ACC112 (cell line): ENCODE results near the gene EPHA1.

Source experiments
- H2AFZ ChIP-seq: fragments of 200-600 bp; sonication (generic); one replicate; pipeline ENCODE4 v1.6.0; 2017; ENCODE audit warnings: antibody characterized with exemption, low read length; ENCODE audit not compliant: unreplicated experiment
- H3K27ac ChIP-seq: fragments of 200-600 bp; sonication (generic); 2 replicates; pipeline ENCODE4 v1.5.1; 2014; ENCODE audit warnings: low read depth, mild to moderate bottlenecking, antibody characterized with exemption, low read length, moderate library complexity
- H3K27me3 ChIP-seq: fragments of 200-600 bp; sonication (generic); 2 replicates; pipeline ENCODE4 v1.6.1; 2014; ENCODE audit warnings: mild to moderate bottlenecking, antibody characterized with exemption, low read length, moderate library complexity, mixed read lengths; ENCODE audit not compliant: insufficient read depth
- H3K36me3 ChIP-seq: fragments of 200-600 bp; sonication (generic); 2 replicates; pipeline ENCODE4 v1.6.1; 2016; ENCODE audit warnings: mild to moderate bottlenecking, antibody characterized with exemption, low read length, moderate library complexity, mixed read lengths; ENCODE audit not compliant: insufficient read depth
- H3K4me1 ChIP-seq: fragments of 200-600 bp; sonication (generic); one replicate; pipeline ENCODE4 v1.6.1; 2016; ENCODE audit warnings: low read length, mixed read lengths; ENCODE audit not compliant: insufficient read depth, unreplicated experiment, control insufficient read depth
- H3K4me3 ChIP-seq: fragments of 200-600 bp; sonication (generic); 2 replicates; pipeline ENCODE4 v1.5.1; 2014; ENCODE audit warnings: mild to moderate bottlenecking, low read depth, low read length
- H3K79me2 ChIP-seq: fragments of 200-600 bp; sonication (generic); one replicate; pipeline ENCODE4 v1.6.0; 2016; ENCODE audit warnings: low read length; ENCODE audit not compliant: control insufficient read depth, unreplicated experiment, insufficient read depth

Gene EPHA1

DNA sequence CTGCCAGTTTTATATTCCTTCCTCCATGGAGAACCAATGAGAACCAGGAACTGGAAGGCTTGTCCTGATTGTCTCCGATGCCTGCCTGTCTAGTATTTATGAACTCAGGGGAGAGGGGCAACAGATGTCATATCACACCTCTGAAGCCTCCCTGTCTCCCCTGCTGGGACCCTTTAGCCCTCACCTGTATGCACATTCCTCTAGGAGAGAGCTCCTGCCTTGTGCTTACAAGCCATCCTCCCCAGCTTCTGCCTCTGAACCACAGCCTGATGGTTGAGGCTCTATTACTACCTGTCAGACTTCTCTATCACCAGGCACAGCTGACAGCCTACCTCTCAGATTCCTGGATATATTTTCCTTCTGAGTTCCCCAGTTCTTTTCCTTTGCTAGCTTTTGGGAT is 40.3 kb downstream of the EPHA1 start:
- Histone ChIP-seq H3K27me3 (peaks cover 25% of the 10 kb centered on the region), H3K4me3 (no peak overlapping the region), H2AFZ (no peak overlapping the region), H3K36me3 (no peaks in the 10 kb centered on the region), H3K4me1 (peaks cover 9% of the 10 kb centered on the region), H3K27ac (no peak overlapping the region), H3K79me2 (no peaks in the 10 kb centered on the region)

DNA sequence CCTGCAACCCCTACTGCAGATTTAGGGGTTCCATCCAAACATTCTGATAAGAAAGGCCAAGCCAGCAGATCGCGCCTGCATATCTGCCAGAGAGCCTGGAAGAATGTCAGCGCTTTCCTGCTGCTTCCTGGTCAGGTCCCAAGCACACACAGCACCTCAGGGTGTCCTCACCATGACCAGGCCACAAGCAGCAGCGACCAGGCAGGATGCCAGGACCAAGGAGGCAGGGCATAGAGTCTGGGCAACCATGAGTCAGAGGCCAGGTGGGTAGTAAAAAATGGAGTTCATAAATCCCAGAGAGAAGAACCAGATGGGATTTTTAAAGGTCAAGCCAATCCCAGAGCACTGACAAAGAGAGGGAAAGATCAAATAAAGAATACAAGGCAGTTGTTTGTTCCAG is 40.7 kb downstream of the EPHA1 start:
- peaks cover 9% of the 10 kb centered on the region for H3K4me1 ChIP-seq
- no peak overlapping the region for H3K4me3 ChIP-seq
- peaks cover 29% of the 10 kb centered on the region for H3K27me3 ChIP-seq
- no peak overlapping the region for H2AFZ ChIP-seq
- no peaks in the 10 kb centered on the region for H3K79me2 ChIP-seq
- H3K36me3 ChIP-seq: no peaks in the 10 kb centered on the region
- no peak overlapping the region for H3K27ac ChIP-seq

DNA sequence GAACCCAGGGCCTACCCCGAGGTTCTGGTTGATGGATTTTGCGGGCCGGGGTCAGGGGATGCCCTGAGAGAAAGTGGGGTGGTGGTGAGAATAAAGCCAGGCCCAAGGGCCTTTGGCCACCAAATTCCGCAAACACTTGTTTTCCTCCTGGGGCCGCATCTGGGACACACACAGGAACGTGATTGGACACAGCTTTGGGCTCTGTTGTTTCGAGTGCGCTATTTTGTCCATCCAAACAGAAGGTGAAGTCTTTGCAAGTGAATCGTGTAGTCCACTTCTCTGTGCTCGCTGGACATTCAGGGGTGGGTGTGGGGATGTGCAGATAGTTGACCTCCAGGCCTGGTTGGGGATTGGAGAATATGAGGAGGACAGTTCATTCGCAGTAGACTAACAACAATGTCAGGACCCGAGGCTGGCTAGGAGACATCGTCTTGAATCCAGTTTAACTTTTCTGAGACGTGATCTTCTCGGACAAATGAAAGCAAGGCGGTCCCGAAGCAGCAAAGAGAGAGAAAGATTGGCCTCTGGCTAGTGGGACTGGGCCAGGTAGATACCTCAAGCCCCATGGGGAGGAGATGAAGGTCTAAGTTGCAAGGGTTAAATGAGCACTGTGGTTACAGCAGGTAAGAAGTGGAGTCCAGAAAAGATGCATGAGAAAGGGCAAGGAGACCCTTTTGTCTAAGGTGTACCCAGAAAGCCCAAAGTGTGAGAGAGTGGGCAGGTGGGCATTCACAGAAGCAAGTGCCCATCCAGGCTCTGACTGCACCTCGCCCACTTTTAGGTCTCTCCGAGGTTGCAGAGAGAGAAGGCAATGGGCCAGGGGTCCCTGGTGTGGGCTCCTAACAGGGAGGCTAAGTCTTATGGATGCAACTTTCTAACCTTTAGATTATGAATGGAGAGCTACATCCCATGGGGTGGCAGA is 45.4 kb downstream of the EPHA1 start:
- peaks cover 65% of the 10 kb centered on the region for H3K27me3 ChIP-seq
- H3K79me2 ChIP-seq: no peaks in the 10 kb centered on the region
- H3K4me1 ChIP-seq: no peaks in the 10 kb centered on the region
- peak overlapping the region; percentile 54 for H3K4me3 ChIP-seq
- no peak overlapping the region for H3K27ac ChIP-seq
- no peak overlapping the region for H2AFZ ChIP-seq
- H3K36me3 ChIP-seq: no peaks in the 10 kb centered on the region

DNA sequence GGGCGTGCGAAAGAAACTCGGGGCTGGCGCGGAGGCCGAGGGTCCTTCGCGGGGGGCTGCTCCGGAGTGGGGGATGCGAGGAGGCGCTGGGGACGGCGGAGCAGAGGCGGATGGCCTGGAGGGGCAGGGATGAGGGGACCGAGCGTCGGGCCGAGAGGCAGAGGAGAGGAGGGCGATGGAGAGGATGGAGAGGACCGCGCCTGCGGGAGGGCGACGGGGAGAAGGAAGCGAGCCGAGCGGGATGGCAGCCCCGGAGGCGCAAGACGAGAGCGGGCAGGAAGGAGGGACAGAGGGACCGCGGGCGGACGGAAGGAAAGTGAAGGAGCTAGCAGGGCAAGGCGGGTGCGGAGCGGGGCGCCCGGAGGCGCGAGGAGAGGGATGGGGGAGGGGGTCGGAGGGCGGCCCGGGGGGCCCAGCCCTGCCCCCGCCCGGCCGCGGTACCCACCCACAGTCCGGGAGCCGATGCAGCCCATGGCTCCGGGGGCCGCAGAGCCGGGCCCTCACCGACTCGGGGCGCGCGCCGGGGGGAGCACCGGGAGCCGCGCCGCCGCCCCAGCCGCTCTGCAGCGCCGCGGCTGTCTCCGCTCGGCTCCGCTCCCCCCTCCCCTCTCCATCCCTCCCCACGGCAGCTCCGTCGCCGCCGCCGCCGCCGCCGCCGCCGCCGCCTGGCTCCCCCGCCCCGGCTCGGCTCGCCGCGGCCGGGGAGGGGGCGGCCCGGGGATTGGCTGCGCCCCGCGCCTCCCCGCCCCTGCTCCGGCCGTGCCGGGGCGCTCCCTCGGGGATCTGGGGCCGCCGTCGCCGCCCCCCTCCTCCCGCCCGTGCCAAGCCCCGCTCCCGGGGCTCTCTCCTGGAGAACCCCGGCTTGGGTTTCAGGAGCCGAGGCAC is 46.3 kb downstream of the EPHA1 start, which contains the start of gene FAM131B:
TSS of gene FAM131B (minus strand) at position 583 of the 885 bp plus-strand sequence. CDS start at position 473, 110 bp downstream.
- Histone ChIP-seq H3K36me3 (no peaks in the 10 kb centered on the region), H3K4me1 (no peaks in the 10 kb centered on the region), H3K27me3 (peaks cover 65% of the 10 kb centered on the region), H3K79me2 (no peaks in the 10 kb centered on the region), H2AFZ (peak within 1 kb of the TSS; percentile 91), H3K4me3 (peak within 1 kb of the TSS; percentile 85), H3K27ac (no peak within 1 kb of the TSS)

DNA sequence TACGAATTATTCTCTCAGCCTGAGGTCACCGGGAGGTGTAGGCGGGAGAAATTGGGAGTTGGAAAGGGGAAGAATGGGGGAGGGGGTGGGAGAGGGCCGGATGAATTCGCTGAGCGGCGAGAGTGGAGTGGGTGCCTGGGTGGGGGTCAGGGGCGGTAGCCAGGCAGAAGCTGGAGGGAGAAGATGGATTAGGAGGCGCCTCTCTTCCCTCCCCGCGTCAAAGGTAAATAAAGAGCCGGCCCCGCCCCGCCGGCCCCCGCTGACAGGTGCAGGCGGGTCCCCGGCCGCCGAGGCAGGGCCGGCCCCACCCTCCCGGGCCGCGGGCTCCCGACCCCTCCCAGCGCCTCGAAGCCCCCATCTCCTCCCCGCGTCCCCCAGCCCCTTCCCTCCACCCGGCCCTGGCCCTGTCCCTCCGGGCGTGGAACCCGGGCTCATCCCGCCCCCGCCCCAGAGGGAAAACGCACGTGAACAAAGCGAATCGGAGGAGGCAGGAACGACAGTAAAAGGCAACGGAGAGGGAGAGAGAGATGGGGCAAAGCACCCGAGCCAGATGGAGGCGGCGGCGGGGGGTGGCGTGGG is 47.0 kb downstream of the EPHA1 start:
- Histone ChIP-seq H3K4me1 (no peaks in the 10 kb centered on the region), H3K36me3 (no peaks in the 10 kb centered on the region), H3K79me2 (no peaks in the 10 kb centered on the region), H3K4me3 (peak overlapping the region; percentile 85), H3K27ac (no peak overlapping the region), H3K27me3 (peaks cover 62% of the 10 kb centered on the region), H2AFZ (peak overlapping the region; percentile 91)

DNA sequence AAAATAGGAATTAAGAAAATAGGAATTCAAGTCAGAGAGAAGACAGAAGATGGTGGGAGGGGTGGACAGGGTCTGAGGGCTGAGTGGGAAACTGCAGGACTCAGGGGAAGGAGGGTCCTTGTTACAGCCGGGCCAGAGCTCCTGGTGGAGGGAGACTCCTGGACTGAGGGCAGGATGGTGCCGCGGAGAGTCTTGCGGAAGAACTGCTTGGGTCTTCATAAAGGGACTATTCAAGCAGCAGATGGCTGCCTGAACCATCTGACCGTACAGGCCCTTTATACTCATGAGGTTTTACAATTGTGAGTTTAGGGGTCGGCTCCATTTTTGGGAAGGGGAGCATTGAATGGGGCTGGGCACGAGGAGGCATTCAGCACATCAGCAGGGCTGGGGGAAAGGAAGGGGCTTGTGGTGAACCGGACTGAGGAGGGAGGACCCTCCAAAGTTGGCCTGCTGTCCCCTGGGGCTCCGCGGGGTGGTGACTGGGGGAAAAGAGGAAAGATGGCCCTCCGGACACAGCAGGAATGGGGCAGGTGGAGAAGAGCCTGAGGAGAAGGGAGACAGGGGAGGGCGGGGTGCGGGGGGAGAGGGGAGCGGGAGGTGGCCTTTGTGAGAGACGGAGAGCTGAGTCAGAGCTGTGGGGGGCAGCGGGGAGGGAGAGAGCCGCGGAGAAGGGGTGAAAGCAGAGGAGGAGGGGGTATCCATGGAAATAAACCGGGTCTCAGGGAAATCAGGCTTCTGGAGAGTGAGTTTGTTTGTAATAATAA is 47.7 kb downstream of the EPHA1 start:
- H3K4me3 ChIP-seq: no peak overlapping the region; the same call in 1 of the 2 replicates
- H3K79me2 ChIP-seq: no peaks in the 10 kb centered on the region
- no peaks in the 10 kb centered on the region for H3K36me3 ChIP-seq
- no peaks in the 10 kb centered on the region for H3K4me1 ChIP-seq
- H3K27ac ChIP-seq: no peak overlapping the region
- no peak overlapping the region for H2AFZ ChIP-seq
- peaks cover 60% of the 10 kb centered on the region for H3K27me3 ChIP-seq

DNA sequence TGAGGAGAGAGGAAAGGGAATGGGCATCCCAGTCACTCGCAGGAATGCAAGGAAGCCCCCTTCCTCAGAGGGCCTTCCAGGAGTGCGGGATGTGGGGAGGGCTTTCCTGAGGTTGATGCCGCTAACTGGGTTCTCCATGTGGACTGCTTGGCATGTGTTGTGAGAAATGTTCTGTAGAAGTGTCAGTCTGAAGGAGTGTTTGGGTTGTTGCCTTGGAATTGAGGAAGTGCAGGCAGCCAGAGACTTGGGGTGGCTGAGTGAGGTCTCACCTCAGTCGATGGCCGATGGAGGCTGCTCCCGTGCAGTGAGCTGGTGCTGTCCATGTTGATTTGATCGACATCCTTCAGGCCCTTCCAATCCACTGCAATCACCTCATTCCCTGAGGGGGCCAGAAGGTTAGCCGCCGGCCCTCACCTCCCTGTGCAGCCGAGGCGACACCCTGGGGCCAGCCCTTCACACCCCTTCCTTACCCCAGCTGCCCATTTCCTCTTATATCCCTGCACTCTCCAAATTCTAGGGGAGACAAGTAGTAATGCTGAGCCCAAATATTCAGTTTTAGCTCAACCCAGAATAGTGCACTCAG is 48.8 kb downstream of the EPHA1 start:
- no peaks in the 10 kb centered on the region for H3K36me3 ChIP-seq
- H3K4me3 ChIP-seq: no peak overlapping the region
- H2AFZ ChIP-seq: no peak overlapping the region
- peaks cover 54% of the 10 kb centered on the region for H3K27me3 ChIP-seq
- no peaks in the 10 kb centered on the region for H3K79me2 ChIP-seq
- no peaks in the 10 kb centered on the region for H3K4me1 ChIP-seq
- no peak overlapping the region for H3K27ac ChIP-seq

DNA sequence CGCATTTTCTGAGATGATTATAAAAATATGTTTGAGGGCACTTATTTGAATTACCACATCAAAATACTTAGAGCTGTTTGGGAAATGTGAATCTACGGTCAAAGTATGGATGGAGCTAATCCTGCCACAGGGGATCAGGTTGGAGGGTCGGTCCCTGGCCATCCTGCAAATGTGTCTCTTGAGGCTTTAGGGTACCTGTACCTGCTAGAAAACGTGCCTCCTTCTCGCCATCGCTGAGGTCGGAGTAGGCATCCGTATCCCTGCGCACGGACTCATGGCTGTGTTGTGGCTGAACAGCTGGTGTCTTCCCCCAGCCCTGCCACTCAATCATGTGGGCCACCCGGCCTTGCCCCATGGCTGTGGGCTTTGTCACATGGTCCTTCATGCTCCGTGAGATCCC is 50.0 kb downstream of the EPHA1 start:
- H3K79me2 ChIP-seq: no peaks in the 10 kb centered on the region
- peaks cover 42% of the 10 kb centered on the region for H3K27me3 ChIP-seq
- H3K36me3 ChIP-seq: no peaks in the 10 kb centered on the region
- no peaks in the 10 kb centered on the region for H3K4me1 ChIP-seq
- no peak overlapping the region for H2AFZ ChIP-seq
- H3K27ac ChIP-seq: no peak overlapping the region
- H3K4me3 ChIP-seq: no peak overlapping the region

DNA sequence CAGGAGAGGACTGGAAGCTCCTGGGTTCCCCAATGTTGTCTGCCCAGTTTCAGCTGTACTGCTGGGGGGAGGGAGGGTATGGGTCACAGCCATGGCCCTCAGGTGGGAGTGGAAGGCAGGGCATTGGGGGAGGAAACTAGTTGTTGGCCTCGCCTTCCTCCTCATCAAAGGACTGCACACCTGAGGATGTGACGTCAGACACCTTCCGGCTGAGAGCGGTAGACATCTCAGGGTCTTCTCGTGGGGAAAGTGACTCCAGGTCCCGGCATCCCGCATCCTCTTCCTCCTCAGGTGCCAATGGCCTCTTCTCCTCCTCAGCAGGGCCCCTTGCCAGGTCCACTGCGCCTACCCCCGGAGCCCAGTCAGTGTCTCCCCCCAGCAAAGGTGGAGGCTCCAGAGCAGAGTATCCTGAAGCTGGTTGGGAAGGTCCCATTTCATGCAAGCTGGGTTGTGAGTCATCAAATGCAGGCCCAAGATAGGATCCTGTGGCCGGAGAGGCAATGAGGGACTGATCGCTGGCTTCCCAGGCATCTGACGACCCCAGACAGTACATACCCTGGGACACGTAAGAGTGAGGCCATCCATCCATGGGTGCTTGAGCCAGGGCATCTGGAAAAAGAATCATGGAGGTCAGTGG is 52.1 kb downstream of the EPHA1 start:
- H3K79me2 ChIP-seq: no peaks in the 10 kb centered on the region
- H3K36me3 ChIP-seq: no peaks in the 10 kb centered on the region
- H3K4me3 ChIP-seq: no peak overlapping the region
- H3K4me1 ChIP-seq: no peaks in the 10 kb centered on the region
- no peak overlapping the region for H2AFZ ChIP-seq
- no peak overlapping the region for H3K27ac ChIP-seq
- H3K27me3 ChIP-seq: peaks cover 23% of the 10 kb centered on the region
